HCT116 (cell line): Measurements from ENCODE around the gene EIF3L.

Source experiments
- CBX3 ChIP-seq: IDR thresholded peaks from 2 replicates; pipeline ENCODE4 v1.6.1; 2012; ENCODE audit warnings: low read depth
- CTCF ChIP-seq, 3 experiments: fragments of 200-600 bp in 1 of 3; sonication (generic) in 1 of 3; IDR thresholded peaks in 2 of 3; conservative IDR thresholded peaks in 1 of 3; 2 replicates each; pipeline ENCODE4 v1.5.1; 2012 to 2017; ENCODE audit warnings: low read depth in 2 of 3, low read length in 2 of 3, antibody characterized with exemption in 1 of 3, borderline replicate concordance in 1 of 3, control low read depth in 1 of 3, mild to moderate bottlenecking in 1 of 3, mixed read lengths in 1 of 3, mixed run types in 1 of 3, moderate library complexity in 1 of 3; ENCODE audit not compliant: insufficient read depth in 1 of 3
- EGR1 ChIP-seq: IDR thresholded peaks from 2 replicates; pipeline ENCODE4 v1.6.1; 2012; ENCODE audit warnings: low read depth
- ELF1 ChIP-seq: IDR thresholded peaks from 2 replicates; pipeline ENCODE4 v1.6.1; 2012; ENCODE audit warnings: low read depth, borderline replicate concordance
- EZH2 ChIP-seq: fragments of 200-600 bp; sonication (generic); IDR thresholded peaks from 2 replicates; pipeline ENCODE4 v1.6.1; 2017; ENCODE audit warnings: antibody characterized with exemption, mixed run types
- EZH2phosphoT487 ChIP-seq: fragments of 200-600 bp; IDR thresholded peaks from 2 replicates; pipeline ENCODE4 v1.6.1; 2018; ENCODE audit warnings: antibody characterized with exemption, borderline replicate concordance
- POLR2A ChIP-seq: IDR thresholded peaks from 2 replicates; pipeline ENCODE4 v1.7.0; 2011; ENCODE audit warnings: borderline replicate concordance; ENCODE audit not compliant: insufficient read depth, insufficient read length; ENCODE audit errors: extremely low read depth
- POLR2AphosphoS5 ChIP-seq: IDR thresholded peaks from 2 replicates; pipeline ENCODE4 v1.6.1; 2011; ENCODE audit warnings: mild to moderate bottlenecking, low read depth, low read length, moderate library complexity
- REST ChIP-seq: IDR thresholded peaks from 2 replicates; pipeline ENCODE4 v1.6.1; 2012; ENCODE audit warnings: low read depth
- SP1 ChIP-seq: IDR thresholded peaks from 2 replicates; pipeline ENCODE4 v1.6.1; 2012; ENCODE audit warnings: low read depth
- SRF ChIP-seq: IDR thresholded peaks from 2 replicates; pipeline ENCODE4 v1.6.1; 2012; ENCODE audit warnings: low read depth
- YY1 ChIP-seq: IDR thresholded peaks from 2 replicates; pipeline ENCODE4 v1.6.1; 2011; ENCODE audit warnings: low read length, low read depth, moderate library complexity, mild to moderate bottlenecking; ENCODE audit not compliant: insufficient replicate concordance; ENCODE audit errors: extremely low read depth
- TF ChIP-seq, protein P1 (sequence below): IDR thresholded peaks from 2 replicates; pipeline ENCODE4 v1.6.1; 2011; ENCODE audit warnings: mild to moderate bottlenecking, low read length, moderate library complexity; ENCODE audit not compliant: insufficient replicate concordance; ENCODE audit errors: extremely low read depth

GRCh38 chr22:37860796-37861421 is 11.7 kb downstream of the EIF3L start:
- no peak for TF ChIP-seq CTCF (IDR thresholded peaks at IDR 0.05 in 2 of 3, conservative IDR thresholded peaks at IDR 0.05 in 1 of 3; ENCODE audit: borderline replicate concordance in 1 of 3, insufficient read depth in 1 of 3, low read depth in 2 of 3, low read length in 2 of 3)
- no peak for TF ChIP-seq POLR2AphosphoS5
- TF ChIP-seq POLR2A: no peak
- no peak for TF ChIP-seq ELF1
- no peak for TF ChIP-seq EGR1
- TF ChIP-seq EZH2: no peak
- no peak for TF ChIP-seq YY1
- no peak for TF ChIP-seq EZH2phosphoT487
- no peak for TF ChIP-seq CBX3
- TF ChIP-seq, protein P1, sequence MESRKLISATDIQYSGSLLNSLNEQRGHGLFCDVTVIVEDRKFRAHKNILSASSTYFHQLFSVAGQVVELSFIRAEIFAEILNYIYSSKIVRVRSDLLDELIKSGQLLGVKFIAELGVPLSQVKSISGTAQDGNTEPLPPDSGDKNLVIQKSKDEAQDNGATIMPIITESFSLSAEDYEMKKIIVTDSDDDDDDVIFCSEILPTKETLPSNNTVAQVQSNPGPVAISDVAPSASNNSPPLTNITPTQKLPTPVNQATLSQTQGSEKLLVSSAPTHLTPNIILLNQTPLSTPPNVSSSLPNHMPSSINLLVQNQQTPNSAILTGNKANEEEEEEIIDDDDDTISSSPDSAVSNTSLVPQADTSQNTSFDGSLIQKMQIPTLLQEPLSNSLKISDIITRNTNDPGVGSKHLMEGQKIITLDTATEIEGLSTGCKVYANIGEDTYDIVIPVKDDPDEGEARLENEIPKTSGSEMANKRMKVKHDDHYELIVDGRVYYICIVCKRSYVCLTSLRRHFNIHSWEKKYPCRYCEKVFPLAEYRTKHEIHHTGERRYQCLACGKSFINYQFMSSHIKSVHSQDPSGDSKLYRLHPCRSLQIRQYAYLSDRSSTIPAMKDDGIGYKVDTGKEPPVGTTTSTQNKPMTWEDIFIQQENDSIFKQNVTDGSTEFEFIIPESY: no peak
- TF ChIP-seq SRF: no peak
- no peak for TF ChIP-seq REST
- no peak for TF ChIP-seq SP1
